Stimulated activated CD8-positive, alpha-beta memory T cell treated with anti-CD3 and anti-CD28 coated beads, Interleukin-12 subunit alpha, Interleukin-12 subunit beta, amount 100 ng/mL, for 4 hours (primary cell): Measurements from ENCODE around the gene TRIP6.

Experiments used
- DNase-seq: peaks from one replicate; pipeline ENCODE4 v3.0.0-alpha.2; 2020; ENCODE audit warnings: low read depth

The TRIP6 gene

GRCh38 chr7:100873599-100874299 lies 6.6 kb downstream of the TRIP6 start:
- DNase-seq: no peak

DNA sequence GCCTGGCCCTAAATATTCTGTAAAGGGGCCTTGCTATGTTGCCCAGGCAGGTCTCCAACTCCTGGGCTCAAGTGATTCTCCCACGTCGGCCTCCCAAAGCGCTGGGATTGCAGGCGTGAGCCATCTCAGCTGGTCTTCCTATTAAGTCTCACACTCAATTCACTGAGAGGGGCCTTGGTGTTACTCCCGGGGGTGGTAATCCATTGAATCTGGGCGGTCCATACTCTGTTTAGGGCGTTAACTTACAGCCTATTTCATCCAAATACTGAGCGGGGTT lies 7.1 kb downstream of the TRIP6 start:
- DNase-seq: no peak

DNA sequence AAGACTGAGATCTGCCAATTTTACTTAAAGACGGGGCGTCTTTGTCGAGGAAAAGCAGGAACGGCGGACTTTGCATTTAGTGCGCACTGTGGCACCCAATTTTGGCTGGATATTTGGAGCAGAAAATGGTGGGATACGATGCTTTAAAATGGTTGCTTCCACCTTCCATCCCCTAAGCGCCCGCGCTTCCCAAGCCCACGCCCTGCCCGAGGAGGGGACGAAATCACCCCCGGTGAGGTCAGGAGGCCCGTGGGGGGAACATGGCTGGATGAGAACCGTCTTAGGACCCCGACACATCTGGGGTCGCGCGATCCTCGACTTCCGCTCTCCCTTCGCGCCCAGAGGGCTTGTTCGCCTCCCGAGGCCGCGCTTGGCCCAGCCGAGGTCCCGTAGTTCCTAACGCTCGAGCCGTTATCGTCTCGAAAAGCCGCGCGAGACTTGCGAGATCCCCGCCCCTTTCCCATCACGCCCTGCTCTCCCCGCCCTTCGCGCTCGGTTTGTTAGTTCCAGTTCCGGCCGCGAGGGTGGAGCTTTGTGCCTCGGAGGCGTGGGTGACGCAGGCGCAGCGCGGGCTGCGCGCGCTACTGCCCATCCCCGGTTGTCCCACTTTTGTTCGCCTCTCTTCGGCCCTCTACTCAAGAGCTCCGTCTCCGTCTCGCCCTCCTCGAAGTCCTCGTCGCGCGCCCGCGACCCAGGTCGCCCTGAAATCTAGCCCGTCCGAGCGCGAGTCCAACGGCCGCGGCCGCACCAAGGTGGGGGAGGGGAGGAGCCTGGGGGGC lies 7.6 kb downstream of the TRIP6 start, which contains the start of gene SRRT:
Gene SRRT (plus strand): TSS at position 527 of the 779 bp plus-strand sequence. CDS start 488 bp downstream, outside the sequence.
- peak; percentile 97 for DNase-seq

GRCh38 chr7:100875356-100875751 lies 8.2 kb downstream of the TRIP6 start:
- DNase-seq: no peak

DNA sequence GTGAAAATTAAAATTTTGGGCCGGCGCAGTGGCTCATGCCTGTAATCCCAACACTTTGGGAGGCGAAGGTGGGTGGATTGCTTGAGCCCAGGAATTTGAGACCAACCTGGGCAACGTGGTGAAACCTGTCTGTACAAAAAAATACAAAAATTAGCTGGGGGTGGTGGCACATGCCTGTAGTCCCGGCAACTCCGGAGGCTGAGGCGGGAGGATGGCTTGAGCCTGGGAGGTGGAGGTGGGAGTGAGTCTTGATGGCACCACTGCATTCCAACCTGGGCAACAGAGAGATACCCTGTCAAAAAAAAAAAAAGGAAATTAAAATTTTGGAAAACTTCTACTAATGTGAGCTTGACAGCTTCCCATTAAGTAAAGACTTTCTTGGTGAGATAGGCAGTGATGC lies 10.8 kb downstream of the TRIP6 start:
- DNase-seq: no peak

GRCh38 chr7:100878685-100879084 lies 11.5 kb downstream of the TRIP6 start:
- DNase-seq: no peak

DNA sequence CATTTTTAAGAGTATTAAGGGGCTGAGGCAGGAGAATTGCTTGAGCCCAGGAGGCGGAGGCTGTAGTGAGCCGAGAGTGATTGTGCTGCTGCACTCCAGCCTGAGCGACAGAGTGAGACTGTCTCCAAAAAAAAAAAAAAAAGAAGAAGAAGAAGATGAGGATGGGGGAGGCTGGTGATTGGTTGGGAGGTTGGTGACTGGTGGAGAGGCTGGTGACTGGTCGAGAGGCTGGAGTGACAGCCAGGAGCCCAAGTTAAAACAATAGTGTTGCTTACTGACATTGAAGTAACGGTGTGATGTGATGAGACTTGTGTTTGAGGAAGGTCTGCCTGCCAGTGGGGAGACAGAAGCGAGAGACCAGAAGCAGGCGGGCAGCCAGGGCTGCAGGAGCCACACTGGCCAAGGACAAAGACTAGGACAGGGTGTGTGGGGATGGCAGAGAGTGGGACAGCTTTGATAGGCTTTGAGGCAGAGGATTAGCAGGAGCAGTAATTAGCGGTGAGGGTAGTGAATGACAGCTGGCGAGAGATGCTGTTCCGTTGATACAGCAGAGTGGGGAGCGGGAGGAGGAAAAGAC lies 12.6 kb downstream of the TRIP6 start:
- DNase-seq: no peak

DNA sequence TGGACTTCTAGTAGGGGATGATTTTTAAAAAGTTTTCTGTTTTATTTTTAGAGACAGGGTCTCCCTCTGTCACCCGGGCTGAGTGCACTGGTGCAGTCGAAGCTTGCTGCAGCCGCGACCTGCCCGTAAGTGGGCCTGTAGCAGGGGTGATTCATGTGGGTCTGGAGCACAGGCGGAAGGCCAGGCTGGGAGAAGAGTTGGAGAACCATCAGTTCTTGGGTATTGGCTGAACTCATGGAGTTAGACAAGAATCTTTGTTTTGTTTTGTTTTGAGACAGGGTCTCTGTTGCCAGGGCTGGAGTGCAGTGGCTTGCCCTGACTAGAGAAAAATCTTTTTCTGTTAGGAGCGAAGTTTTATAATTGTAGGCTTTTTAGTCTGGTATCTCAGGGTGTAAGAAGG lies 13.5 kb downstream of the TRIP6 start:
- DNase-seq: no peak

DNA sequence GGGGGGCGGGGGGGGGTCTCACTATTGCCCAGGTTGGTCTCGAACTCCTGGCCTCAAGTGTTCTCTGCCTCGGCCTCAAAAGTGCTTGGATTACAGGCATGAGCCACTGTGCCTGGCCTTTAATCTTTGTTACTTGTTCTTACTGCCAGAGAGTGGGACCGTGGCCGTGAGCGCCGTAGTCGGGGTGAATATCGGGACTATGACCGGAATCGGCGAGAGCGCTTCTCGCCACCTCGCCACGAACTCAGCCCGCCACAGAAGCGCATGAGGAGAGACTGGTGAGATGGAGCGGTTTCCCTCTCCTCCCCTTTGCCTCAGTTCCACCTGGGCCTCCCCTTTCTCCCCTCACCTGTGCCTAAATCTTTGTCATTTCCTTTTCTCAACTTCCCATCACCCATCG lies 13.9 kb downstream of the TRIP6 start:
- DNase-seq: no peak

DNA sequence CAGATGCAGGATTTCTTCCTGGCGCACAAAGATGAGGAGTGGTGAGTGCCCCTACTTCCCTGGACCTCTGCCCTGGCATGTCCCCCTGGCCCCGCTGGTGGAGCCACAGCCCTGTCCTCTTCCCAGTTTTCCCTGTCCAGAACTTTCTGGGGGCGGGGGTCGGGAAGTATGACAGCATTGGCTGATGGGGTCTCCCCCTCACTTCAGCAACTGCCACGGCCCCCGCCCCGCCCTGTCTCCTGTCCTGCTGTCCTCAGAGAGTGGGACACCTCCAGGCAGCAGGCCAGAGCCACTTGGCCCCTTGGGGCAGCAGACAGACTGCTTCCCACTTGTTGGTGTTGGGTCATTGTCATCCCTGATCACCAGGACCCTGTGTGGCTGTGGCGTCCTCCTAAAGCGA lies 15.0 kb downstream of the TRIP6 start:
- no peak for DNase-seq

- no peak for DNase-seq
These were observed 15.8 kb downstream of the TRIP6 start for GRCh38 chr7:100882785-100883526.

DNA sequence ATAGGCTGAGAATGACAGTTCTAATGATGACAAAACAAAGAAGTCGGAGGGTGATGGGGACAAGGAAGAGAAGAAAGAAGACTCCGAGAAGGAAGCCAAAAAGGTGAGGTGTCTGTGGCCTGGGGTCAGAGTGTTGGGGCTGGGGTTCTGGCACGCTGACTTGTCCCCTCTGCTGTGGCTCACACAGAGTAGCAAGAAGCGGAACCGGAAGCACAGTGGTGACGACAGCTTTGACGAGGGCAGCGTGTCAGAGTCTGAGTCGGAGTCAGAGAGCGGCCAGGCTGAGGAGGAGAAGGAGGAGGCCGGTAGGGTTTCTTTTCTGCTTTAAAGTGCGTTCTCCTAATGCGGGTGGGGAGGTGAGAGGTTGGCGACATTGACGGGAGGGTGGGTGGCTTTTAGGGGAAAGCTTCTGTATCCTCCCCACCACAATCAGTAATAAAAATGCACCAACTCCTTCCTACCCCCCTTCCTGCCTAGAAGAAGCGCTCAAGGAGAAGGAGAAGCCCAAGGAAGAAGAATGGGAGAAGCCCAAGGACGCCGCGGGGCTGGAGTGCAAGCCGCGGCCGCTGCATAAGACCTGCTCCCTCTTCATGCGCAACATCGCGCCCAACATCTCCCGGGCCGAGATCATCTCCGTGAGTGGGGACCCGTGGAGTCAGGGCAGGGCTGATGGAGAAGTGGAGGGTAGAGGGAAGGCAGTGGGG lies 17.7 kb downstream of the TRIP6 start:
- DNase-seq: no peak

- no peak for DNase-seq
These were observed 18.4 kb downstream of the TRIP6 start for GRCh38 chr7:100885440-100886141.

GRCh38 chr7:100886142-100886935 lies 19.2 kb downstream of the TRIP6 start:
- DNase-seq: no peak

DNA sequence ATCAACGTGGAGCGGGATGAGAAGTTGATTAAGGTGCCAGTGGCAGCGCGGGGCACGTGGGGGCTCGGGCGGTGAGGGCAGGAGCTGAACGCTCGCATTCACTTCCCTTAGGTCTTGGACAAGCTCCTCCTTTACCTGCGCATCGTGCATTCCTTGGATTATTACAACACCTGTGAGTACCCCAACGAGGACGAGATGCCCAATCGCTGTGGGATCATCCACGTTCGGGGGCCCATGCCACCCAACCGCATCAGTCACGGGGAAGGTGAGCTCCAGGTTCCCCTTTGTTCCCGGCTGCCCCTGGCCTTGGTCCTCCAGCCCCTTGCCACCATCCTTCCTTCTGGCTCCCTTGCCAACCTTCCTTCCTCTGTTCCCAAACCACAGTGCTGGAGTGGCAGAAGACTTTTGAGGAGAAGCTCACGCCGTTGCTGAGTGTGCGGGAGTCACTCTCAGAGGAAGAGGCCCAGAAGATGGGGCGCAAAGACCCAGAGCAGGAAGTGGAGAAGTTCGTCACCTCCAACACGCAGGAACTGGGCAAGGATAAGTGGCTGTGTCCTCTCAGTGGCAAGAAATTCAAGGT lies 19.8 kb downstream of the TRIP6 start:
- no peak for DNase-seq

DNA sequence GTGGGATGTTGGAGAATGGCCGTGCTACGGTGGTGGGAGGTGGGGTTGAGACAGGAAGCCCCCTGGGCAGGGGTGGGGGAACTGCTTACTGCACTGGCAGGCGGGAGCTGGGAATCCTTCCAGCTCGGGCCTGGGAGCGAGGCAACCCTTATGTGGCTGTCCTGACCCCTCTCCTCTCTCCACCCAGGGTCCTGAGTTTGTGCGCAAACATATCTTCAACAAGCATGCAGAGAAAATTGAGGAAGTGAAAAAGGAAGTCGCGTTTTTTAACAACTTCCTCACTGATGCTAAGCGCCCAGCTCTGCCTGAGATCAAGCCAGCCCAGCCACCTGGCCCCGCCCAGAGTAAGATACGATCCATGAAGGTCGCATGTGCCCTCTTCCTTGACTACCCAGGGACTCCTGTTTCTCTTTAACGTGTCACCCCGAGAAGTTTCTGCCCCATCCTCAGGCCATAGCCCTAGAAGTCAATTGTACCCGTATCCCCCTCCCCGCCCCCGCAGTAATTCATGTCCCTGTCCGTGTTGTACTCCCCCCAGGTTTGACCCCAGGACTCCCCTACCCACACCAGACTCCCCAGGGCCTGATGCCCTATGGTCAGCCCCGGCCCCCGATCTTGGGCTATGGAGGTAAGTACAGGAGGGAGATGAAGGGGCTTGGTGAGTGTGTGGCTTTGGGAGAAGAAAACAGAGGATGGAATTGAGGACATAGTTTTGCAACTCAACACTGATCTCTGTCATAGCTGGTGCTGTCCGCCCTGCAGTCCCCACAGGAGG lies 20.5 kb downstream of the TRIP6 start:
- no peak for DNase-seq

- DNase-seq: no peak
These were observed 21.3 kb downstream of the TRIP6 start for GRCh38 chr7:100888291-100888987.

GRCh38 chr7:100888988-100889750 lies 22.0 kb downstream of the TRIP6 start, which contains the start of gene UFSP1:
Gene UFSP1 (minus strand): TSS chr7:100889715. CDS start chr7:100889271, 444 bp downstream.
- DNase-seq: no peak
